ENCODE measurements around the gene TM9SF4.

DNA sequence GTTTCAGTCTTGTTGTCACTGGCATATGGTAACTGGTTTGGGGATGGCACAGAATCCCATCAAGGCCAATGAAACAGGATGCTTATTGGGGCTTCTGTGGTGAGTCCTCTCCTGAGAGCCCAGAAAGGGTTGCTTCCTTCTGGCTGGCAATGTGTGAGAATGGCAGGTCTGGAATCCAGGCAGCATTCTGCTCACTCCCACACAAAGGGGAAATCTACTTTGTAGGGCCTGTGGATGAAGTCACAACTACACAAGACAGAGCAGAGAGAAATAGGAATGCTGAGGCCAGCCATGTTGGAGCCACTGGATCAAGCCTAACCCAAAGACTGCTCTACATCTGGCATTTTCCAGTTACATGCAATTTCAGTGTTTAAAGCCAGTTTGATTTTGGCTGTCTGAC lies 82.4 kb downstream of the TM9SF4 start:
- TF ChIP-seq, protein P1, sequence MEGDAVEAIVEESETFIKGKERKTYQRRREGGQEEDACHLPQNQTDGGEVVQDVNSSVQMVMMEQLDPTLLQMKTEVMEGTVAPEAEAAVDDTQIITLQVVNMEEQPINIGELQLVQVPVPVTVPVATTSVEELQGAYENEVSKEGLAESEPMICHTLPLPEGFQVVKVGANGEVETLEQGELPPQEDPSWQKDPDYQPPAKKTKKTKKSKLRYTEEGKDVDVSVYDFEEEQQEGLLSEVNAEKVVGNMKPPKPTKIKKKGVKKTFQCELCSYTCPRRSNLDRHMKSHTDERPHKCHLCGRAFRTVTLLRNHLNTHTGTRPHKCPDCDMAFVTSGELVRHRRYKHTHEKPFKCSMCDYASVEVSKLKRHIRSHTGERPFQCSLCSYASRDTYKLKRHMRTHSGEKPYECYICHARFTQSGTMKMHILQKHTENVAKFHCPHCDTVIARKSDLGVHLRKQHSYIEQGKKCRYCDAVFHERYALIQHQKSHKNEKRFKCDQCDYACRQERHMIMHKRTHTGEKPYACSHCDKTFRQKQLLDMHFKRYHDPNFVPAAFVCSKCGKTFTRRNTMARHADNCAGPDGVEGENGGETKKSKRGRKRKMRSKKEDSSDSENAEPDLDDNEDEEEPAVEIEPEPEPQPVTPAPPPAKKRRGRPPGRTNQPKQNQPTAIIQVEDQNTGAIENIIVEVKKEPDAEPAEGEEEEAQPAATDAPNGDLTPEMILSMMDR (conservative IDR thresholded peaks at IDR 0.05) = no peak
- TF ChIP-seq EZH2 (IDR thresholded peaks at IDR 0.05; ENCODE audit: low read depth) = no peak
